B cell (primary cell): ENCODE data around the gene LAMTOR2. TPM values are rescaled to one million over a fixed set of nuclear protein-coding genes. Genes with fewer than 3 reads are reported as not detected.

Source experiments
- ATAC-seq: fragments of 200-7000 bp; cut with Tn5 transposase; one replicate; pipeline ENCODE4 v1.10.0; 2021; ENCODE audit warnings: low read depth, mild to moderate bottlenecking, moderate number of reproducible peaks, moderate library complexity
- CTCF ChIA-PET: fragments of 350-600 bp; sonication (Branson Sonifier 250); formaldehyde crosslinking; loops from one replicate; lab custom pipeline; 2021; ENCODE audit warnings: antibody characterized with exemption, inconsistent platforms; lab: Charles Lee
- POLR2A ChIA-PET: fragments of 350-600 bp; sonication (Branson Sonifier 250); formaldehyde crosslinking; loops from one replicate; lab custom pipeline; 2021; ENCODE audit warnings: antibody characterized with exemption; lab: Charles Lee
- DNase-seq: peaks from one replicate; pipeline ENCODE4 v3.0.0; 2013
- H2AFZ ChIP-seq: 2 replicates; pipeline ENCODE4 v1.6.1; 2012; ENCODE audit warnings: mild to moderate bottlenecking, low read depth, low read length; ENCODE audit not compliant: insufficient read depth, poor library complexity, severe bottlenecking
- H3K27ac ChIP-seq, 2 donors: 1 replicate in 1 of 2; 2 replicates in 1 of 2; pipeline ENCODE4 v1.5.1; 2012 to 2013; ENCODE audit warnings: low read length in 2 of 2, mild to moderate bottlenecking in 2 of 2, moderate library complexity in 1 of 2
- H3K27me3 ChIP-seq, 4 experiments: fragments of 200-600 bp in 1 of 4; sonication (generic) in 1 of 4; replicated peaks in 1 of 4; 1 replicate in 2 of 4; 2 replicates in 2 of 4; pipeline versions ENCODE4 v1.6.1 to v1.7.0; 2013 to 2016; ENCODE audit warnings: low read length in 3 of 4, mild to moderate bottlenecking in 2 of 4, mixed read lengths in 1 of 4, moderate library complexity in 1 of 4; ENCODE audit not compliant: insufficient read depth in 4 of 4, control insufficient read depth in 3 of 4; ENCODE audit errors: control extremely low read depth in 1 of 4
- H3K36me3 ChIP-seq, 2 experiments: replicated peaks in 1 of 2; 1 replicate in 1 of 2; 2 replicates in 1 of 2; pipeline versions ENCODE4 v1.6.1 to v1.7.1; 2013; ENCODE audit warnings: low read length in 1 of 2; ENCODE audit not compliant: insufficient read depth in 2 of 2, control insufficient read depth in 1 of 2; ENCODE audit errors: control extremely low read depth in 1 of 2, extremely low read depth in 1 of 2
- H3K4me1 ChIP-seq, 2 donors: fragments of 200-600 bp in 1 of 2; sonication (generic) in 1 of 2; 1 replicate in 1 of 2; 2 replicates in 1 of 2; pipeline versions ENCODE4 v1.5.1 to v1.6.1; 2013 to 2017; ENCODE audit warnings: low read length in 2 of 2; ENCODE audit not compliant: control insufficient read depth in 2 of 2, insufficient read depth in 2 of 2
- H3K4me2 ChIP-seq: replicated peaks from 2 replicates; pipeline ENCODE3; 2012; ENCODE audit warnings: mild to moderate bottlenecking, low read depth, low read length; ENCODE audit not compliant: poor library complexity, severe bottlenecking
- H3K4me3 ChIP-seq, 5 experiments: fragments of 200-600 bp in 1 of 5; sonication (generic) in 1 of 5; 1 replicate in 3 of 5; 2 replicates in 2 of 5; pipeline versions ENCODE4 v1.5.1 to v1.7.0; 2011 to 2016; ENCODE audit warnings: low read length in 4 of 5, mild to moderate bottlenecking in 4 of 5, low read depth in 2 of 5, control low read depth in 1 of 5, moderate library complexity in 1 of 5; ENCODE audit not compliant: insufficient read depth in 1 of 5; ENCODE audit errors: control extremely low read depth in 1 of 5, extremely low read depth in 1 of 5
- H3K79me2 ChIP-seq: fragments of 200-600 bp; sonication (generic); one replicate; pipeline ENCODE4 v1.6.0; 2016; ENCODE audit warnings: low read length; ENCODE audit not compliant: control insufficient read depth, insufficient read depth
- H3K9ac ChIP-seq: fragments of 200-600 bp; sonication (generic); 2 replicates; pipeline ENCODE4 v1.6.1; 2017; ENCODE audit warnings: mild to moderate bottlenecking, low read length, moderate library complexity
- H3K9me3 ChIP-seq, 3 donors: one replicate each; pipeline versions ENCODE4 v1.6.1 to v1.7.1; 2013; ENCODE audit warnings: low read length in 2 of 3; ENCODE audit not compliant: control insufficient read depth in 2 of 3, insufficient read depth in 1 of 3; ENCODE audit errors: control extremely low read depth in 1 of 3
- H4K20me1 ChIP-seq: 2 replicates; pipeline ENCODE4 v1.6.0; 2012; ENCODE audit warnings: mild to moderate bottlenecking, low read length; ENCODE audit not compliant: insufficient read depth, control insufficient read depth, poor library complexity, severe bottlenecking
- H3K27ac Mint-ChIP-seq: one replicate; pipeline ENCODE4 v1.8.0; 2021; ENCODE audit warnings: mixed read lengths
- H3K27me3 Mint-ChIP-seq: one replicate; pipeline ENCODE4 v1.8.0; 2021; ENCODE audit warnings: mixed read lengths
- H3K4me1 Mint-ChIP-seq: one replicate; pipeline ENCODE4 v1.8.0; 2021; ENCODE audit warnings: mixed read lengths
- H3K4me3 Mint-ChIP-seq: one replicate; pipeline ENCODE4 v1.8.0; 2021; ENCODE audit warnings: mixed read lengths
- H3K9me3 Mint-ChIP-seq: one replicate; pipeline ENCODE4 v1.8.0; 2022; ENCODE audit warnings: mixed read lengths; ENCODE audit not compliant: insufficient read depth
- EZH2 ChIP-seq: IDR thresholded peaks from 2 replicates; pipeline ENCODE4 v1.6.1; 2012; ENCODE audit warnings: borderline replicate concordance, low read depth, mild to moderate bottlenecking, moderate library complexity, low read length; ENCODE audit not compliant: insufficient read depth, poor library complexity, severe bottlenecking
- WGBS: methylation state at CpG from one replicate; pipeline ENCODE4 v1.1.5; 2013; ENCODE audit warnings: missing lambda C conversion rate; ENCODE audit not compliant: insufficient coverage; 5-methylcytosine and 5-hydroxymethylcytosine counted together
- intact Hi-C: fragments of 100-400 bp; cut with micrococcal nuclease; formaldehyde crosslinking; loops from one replicate; pipeline ENCODE4 v1.10.0; 2022
- polyA plus RNA-seq: library from polyadenylated mRNA; depleted of rRNA; stranded (reverse); fragments of >200 nt; gene quantifications from 2 replicates; pipeline ENCODE4 v1.2.3, GENCODE V29; 2012
- total RNA-seq, 2 donors: library from RNA; stranded (reverse); fragments of 120-200 nt in 1 of 2; gene quantifications; 1 replicate in 1 of 2; 2 replicates in 1 of 2; pipeline versions ENCODE4 v1.2.3 to v1.2.4, GENCODE V29; 2013 to 2022
- TF ChIP-seq, protein P1 (sequence below): fragments of 200-600 bp; IDR thresholded peaks from one replicate; pipeline ENCODE4 v1.8.0; 2022; ENCODE audit warnings: antibody characterized with exemption, mild to moderate bottlenecking

Gene LAMTOR2
- total and polyA plus RNA-seq, 2 donors (not counting 1 experiment from before 2014, with no cell fraction given): 31.5 to 55.9 TPM

DNA sequence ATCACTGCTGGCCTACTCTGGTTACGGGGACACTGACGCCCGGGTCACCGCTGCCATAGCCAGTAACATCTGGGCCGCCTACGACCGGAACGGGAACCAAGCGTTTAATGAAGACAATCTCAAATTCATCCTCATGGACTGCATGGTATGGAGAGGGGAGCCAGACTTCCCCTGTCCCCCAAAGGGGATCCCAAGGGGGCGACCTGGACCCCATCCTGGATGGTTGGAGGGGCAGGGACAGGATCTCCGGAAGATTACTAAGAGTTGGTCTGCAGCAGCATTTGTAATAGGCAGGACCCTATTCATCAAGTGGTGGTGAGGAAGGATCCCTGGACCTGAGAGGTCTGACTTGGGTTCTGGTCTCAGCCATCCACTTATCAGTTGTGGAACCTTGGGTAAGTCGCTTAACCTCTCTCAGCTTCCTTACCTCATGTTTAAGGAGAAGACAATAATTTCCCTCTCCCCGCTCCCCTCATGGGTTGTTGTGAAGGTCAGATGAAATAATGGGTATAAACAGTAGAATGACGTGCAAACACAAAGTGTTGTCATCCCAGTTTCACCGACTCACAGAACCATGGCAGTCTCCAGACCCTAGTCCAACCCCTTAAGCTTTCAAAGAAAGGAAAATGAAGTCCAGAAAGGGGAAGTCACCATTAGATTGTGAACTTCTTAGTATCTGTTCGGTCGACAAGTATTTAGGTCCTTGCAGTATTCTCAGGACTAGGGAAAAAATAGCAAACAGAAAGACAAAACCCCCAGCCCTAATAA is 883 bp downstream of the LAMTOR2 start:
- TF ChIP-seq, protein P1, sequence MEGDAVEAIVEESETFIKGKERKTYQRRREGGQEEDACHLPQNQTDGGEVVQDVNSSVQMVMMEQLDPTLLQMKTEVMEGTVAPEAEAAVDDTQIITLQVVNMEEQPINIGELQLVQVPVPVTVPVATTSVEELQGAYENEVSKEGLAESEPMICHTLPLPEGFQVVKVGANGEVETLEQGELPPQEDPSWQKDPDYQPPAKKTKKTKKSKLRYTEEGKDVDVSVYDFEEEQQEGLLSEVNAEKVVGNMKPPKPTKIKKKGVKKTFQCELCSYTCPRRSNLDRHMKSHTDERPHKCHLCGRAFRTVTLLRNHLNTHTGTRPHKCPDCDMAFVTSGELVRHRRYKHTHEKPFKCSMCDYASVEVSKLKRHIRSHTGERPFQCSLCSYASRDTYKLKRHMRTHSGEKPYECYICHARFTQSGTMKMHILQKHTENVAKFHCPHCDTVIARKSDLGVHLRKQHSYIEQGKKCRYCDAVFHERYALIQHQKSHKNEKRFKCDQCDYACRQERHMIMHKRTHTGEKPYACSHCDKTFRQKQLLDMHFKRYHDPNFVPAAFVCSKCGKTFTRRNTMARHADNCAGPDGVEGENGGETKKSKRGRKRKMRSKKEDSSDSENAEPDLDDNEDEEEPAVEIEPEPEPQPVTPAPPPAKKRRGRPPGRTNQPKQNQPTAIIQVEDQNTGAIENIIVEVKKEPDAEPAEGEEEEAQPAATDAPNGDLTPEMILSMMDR: no peak
- TF ChIP-seq EZH2: no peak
- Histone ChIP-seq H3K79me2 (peaks cover 12% of the 10 kb centered on the region), H2AFZ (peak overlapping the region; percentile 94), H4K20me1 (no peaks in the 10 kb centered on the region), H3K27me3 (no peaks in the 10 kb centered on the region), H3K4me3 (peak overlapping the region; percentile 78 to 99 (median 96)), H3K9ac (peak overlapping the region; percentile 79), H3K4me1 (peaks cover 8 to 24% of the 10 kb centered on the region in 2 donors), H3K36me3 (peaks cover 0 to 5% of the 10 kb centered on the region in 2 experiments), H3K4me2 (peak overlapping the region; percentile 91), H3K27ac (peak overlapping the region in 1 of 2 donors; percentile 77), H3K9me3 (no peaks in the 10 kb centered on the region)
- intact Hi-C loops: loop anchor here (2.0 kb wide), 2 partner anchors 77 to 311 kb away; partner anchors contain the start of gene ARHGEF2
- ChIA-PET CTCF (no interaction called here), POLR2A (interaction anchor here (0.6 kb wide), 1 partner anchor 111 kb away, joined by 3 read pairs; no protein-coding TSS in a partner anchor)
- Mint-ChIP-seq H3K4me1 (peaks cover 32% of the 10 kb centered on the region), H3K4me3 (peak overlapping the region; percentile 90), H3K27ac (peak overlapping the region; percentile 92), H3K9me3 (no peaks in the 10 kb centered on the region), H3K27me3 (no peaks in the 10 kb centered on the region)
- ATAC-seq (no peak), DNase-seq (no peak)
- 3% methylated on average over 6 of the region's 17 CpGs for WGBS

GRCh38 chr1:156056326-156056849 is 1.8 kb downstream of the LAMTOR2 start:
- Histone ChIP-seq H3K9ac (no peak overlapping the region), H4K20me1 (no peaks in the 10 kb centered on the region), H3K4me3 (no peak overlapping the region), H3K4me1 (peaks cover 8 to 24% of the 10 kb centered on the region in 2 donors), H3K27me3 (no peaks in the 10 kb centered on the region), H3K9me3 (no peaks in the 10 kb centered on the region), H2AFZ (no peak overlapping the region), H3K79me2 (peaks cover 12% of the 10 kb centered on the region), H3K27ac (no peak overlapping the region), H3K36me3 (peaks cover 0 to 5% of the 10 kb centered on the region in 2 experiments), H3K4me2 (no peak overlapping the region)
- peak overlapping the region; percentile 56 for H3K27ac Mint-ChIP-seq
- TF ChIP-seq, protein P1: no peak
- no peak for TF ChIP-seq EZH2
- ATAC-seq: no peak
- H3K4me1 Mint-ChIP-seq: peaks cover 30% of the 10 kb centered on the region
- CTCF ChIA-PET: no interaction called here
- H3K9me3 Mint-ChIP-seq: no peaks in the 10 kb centered on the region
- peak; percentile 5 for DNase-seq
- POLR2A ChIA-PET: interaction anchor here (0.6 kb wide), 1 partner anchor 112 kb away, joined by 3 read pairs; no protein-coding TSS in a partner anchor
- no peaks in the 10 kb centered on the region for H3K27me3 Mint-ChIP-seq
- WGBS: no CpG with 5 or more reads among the region's 1 CpG
- H3K4me3 Mint-ChIP-seq: peak overlapping the region; percentile 45
- intact Hi-C loops: no loop called here
